Mesendoderm (in vitro differentiated cells): ENCODE measurements around the gene OSBPL3.

Experiments
- DNase-seq: peaks from one replicate; pipeline ENCODE4 v3.0.0; 2013
- H2AK5ac ChIP-seq: 2 replicates; pipeline ENCODE4 v1.6.1; 2013; ENCODE audit warnings: low read length, inconsistent platforms
- H2BK120ac ChIP-seq: 2 replicates; pipeline ENCODE4 v1.6.1; 2013; ENCODE audit warnings: low read depth, mild to moderate bottlenecking, low read length, moderate library complexity, mixed read lengths
- H2BK15ac ChIP-seq: replicated peaks from 2 replicates; pipeline ENCODE4 v1.6.1; 2013; ENCODE audit warnings: low read depth, mild to moderate bottlenecking, moderate library complexity
- H2BK5ac ChIP-seq: 2 replicates; pipeline ENCODE4 v1.6.1; 2013; ENCODE audit warnings: low read length, inconsistent platforms
- H3K18ac ChIP-seq: 2 replicates; pipeline ENCODE4 v1.6.1; 2013; ENCODE audit warnings: mild to moderate bottlenecking, low read length, mixed read lengths
- H3K23ac ChIP-seq: one replicate; pipeline ENCODE4 v1.6.1; 2013; ENCODE audit warnings: low read length
- H3K27ac ChIP-seq: 2 replicates; pipeline ENCODE4 v1.5.1; 2013; ENCODE audit warnings: low read depth, mild to moderate bottlenecking, inconsistent platforms, low read length, moderate library complexity
- H3K27me3 ChIP-seq: 2 replicates; pipeline ENCODE4 v1.6.1; 2013; ENCODE audit warnings: low read length, control low read depth, mild to moderate bottlenecking, inconsistent platforms; ENCODE audit not compliant: insufficient read depth, poor library complexity
- H3K36me3 ChIP-seq: 2 replicates; pipeline ENCODE4 v1.6.1; 2013; ENCODE audit warnings: low read length, inconsistent platforms; ENCODE audit not compliant: control insufficient read depth, insufficient read depth
- H3K4ac ChIP-seq: one replicate; pipeline ENCODE4 v1.6.1; 2013; ENCODE audit warnings: low read depth, mild to moderate bottlenecking, low read length, moderate library complexity
- H3K4me1 ChIP-seq: 2 replicates; pipeline ENCODE4 v1.6.1; 2013; ENCODE audit warnings: low read depth, low read length, inconsistent platforms; ENCODE audit not compliant: control insufficient read depth
- H3K4me2 ChIP-seq: 2 replicates; pipeline ENCODE4 v1.6.1; 2013; ENCODE audit warnings: low read length
- H3K4me3 ChIP-seq: 2 replicates; pipeline ENCODE4 v1.5.1; 2013; ENCODE audit warnings: mild to moderate bottlenecking, low read length
- H3K56ac ChIP-seq: one replicate; pipeline ENCODE4 v1.6.1; 2013; ENCODE audit warnings: low read length
- H3K79me1 ChIP-seq: 2 replicates; pipeline ENCODE4 v1.6.1; 2013; ENCODE audit warnings: low read length, inconsistent platforms
- H3K79me2 ChIP-seq: 2 replicates; pipeline ENCODE4 v1.6.1; 2013; ENCODE audit warnings: mild to moderate bottlenecking, low read length; ENCODE audit not compliant: control insufficient read depth, insufficient read depth
- H3K9ac ChIP-seq: 2 replicates; pipeline ENCODE4 v1.6.1; 2013; ENCODE audit warnings: low read length, inconsistent platforms
- H4K5ac ChIP-seq: one replicate; pipeline ENCODE4 v1.6.1; 2013; ENCODE audit warnings: low read length
- H4K8ac ChIP-seq: one replicate; pipeline ENCODE4 v1.6.1; 2013; ENCODE audit warnings: low read depth, mild to moderate bottlenecking, control low read depth, low read length, moderate library complexity
- WGBS: extraction: QIAGEN DNeasy Blood & Tissue Kit; methylation state at CpG from one replicate; pipeline ENCODE4 v1.1.7; 2013; ENCODE audit warnings: low lambda C conversion rate, missing lambda C conversion rate; ENCODE audit not compliant: insufficient coverage; ENCODE audit errors: extremely low coverage; 5-methylcytosine and 5-hydroxymethylcytosine counted together

The OSBPL3 gene

GRCh38 chr7:24896031-24896501 lies 83.9 kb downstream of the OSBPL3 start:
- H4K8ac ChIP-seq = no peak overlapping the region
- H3K36me3 ChIP-seq = no peaks in the 10 kb centered on the region
- H2BK15ac ChIP-seq = no peak overlapping the region
- no peaks in the 10 kb centered on the region for H3K4me1 ChIP-seq
- H3K4me2 ChIP-seq = no peak overlapping the region
- H3K4me3 ChIP-seq = no peak overlapping the region
- H3K27ac ChIP-seq = no peak overlapping the region
- H3K9ac ChIP-seq = no peak overlapping the region
- H3K79me2 ChIP-seq = no peaks in the 10 kb centered on the region
- H2BK5ac ChIP-seq = no peak overlapping the region
- no peak overlapping the region for H3K18ac ChIP-seq
- no peak for DNase-seq
- H4K5ac ChIP-seq = no peak overlapping the region
- H3K79me1 ChIP-seq = peaks cover 3% of the 10 kb centered on the region
- H2BK120ac ChIP-seq = no peak overlapping the region
- no peak overlapping the region for H3K56ac ChIP-seq
- no peaks in the 10 kb centered on the region for H3K27me3 ChIP-seq
- no CpG with 5 or more reads among the region's 4 CpGs for WGBS
- no peak overlapping the region for H3K23ac ChIP-seq
- H2AK5ac ChIP-seq = no peak overlapping the region
- H3K4ac ChIP-seq = no peak overlapping the region

GRCh38 chr7:24894429-24895221 lies 85.4 kb downstream of the OSBPL3 start:
- Histone ChIP-seq H2AK5ac (no peak overlapping the region), H3K4ac (no peak overlapping the region), H4K5ac (no peak overlapping the region), H3K4me1 (no peaks in the 10 kb centered on the region), H3K79me1 (peaks cover 3% of the 10 kb centered on the region), H2BK120ac (no peak overlapping the region), H3K9ac (no peak overlapping the region), H2BK15ac (no peak overlapping the region), H3K27me3 (no peaks in the 10 kb centered on the region), H3K36me3 (no peaks in the 10 kb centered on the region), H3K27ac (no peak overlapping the region), H3K18ac (no peak overlapping the region), H4K8ac (no peak overlapping the region), H3K23ac (no peak overlapping the region), H3K4me2 (no peak overlapping the region), H3K56ac (no peak overlapping the region), H3K4me3 (no peak overlapping the region), H2BK5ac (no peak overlapping the region), H3K79me2 (no peaks in the 10 kb centered on the region)
- WGBS = no CpG with 5 or more reads among the region's 7 CpGs
- peak; percentile 38 for DNase-seq

GRCh38 chr7:24891311-24891735 lies 88.7 kb downstream of the OSBPL3 start:
- H3K4me1 ChIP-seq = no peaks in the 10 kb centered on the region
- H3K4me2 ChIP-seq = no peak overlapping the region
- H4K8ac ChIP-seq = no peak overlapping the region
- H3K23ac ChIP-seq = no peak overlapping the region
- DNase-seq = no peak
- H3K56ac ChIP-seq = no peak overlapping the region
- no peak overlapping the region for H3K4me3 ChIP-seq
- H2AK5ac ChIP-seq = no peak overlapping the region
- H2BK15ac ChIP-seq = no peak overlapping the region
- peaks cover 3% of the 10 kb centered on the region for H3K79me1 ChIP-seq
- WGBS = no CpG with 5 or more reads among the region's 3 CpGs
- no peak overlapping the region for H2BK5ac ChIP-seq
- H3K27ac ChIP-seq = no peak overlapping the region
- no peaks in the 10 kb centered on the region for H3K36me3 ChIP-seq
- no peak overlapping the region for H3K4ac ChIP-seq
- H3K9ac ChIP-seq = no peak overlapping the region
- no peak overlapping the region for H2BK120ac ChIP-seq
- H3K79me2 ChIP-seq = no peaks in the 10 kb centered on the region
- H3K27me3 ChIP-seq = no peaks in the 10 kb centered on the region
- no peak overlapping the region for H3K18ac ChIP-seq
- no peak overlapping the region for H4K5ac ChIP-seq

- H2BK120ac ChIP-seq = no peak overlapping the region
- WGBS = no CpG with 5 or more reads among the region's 1 CpG
- H3K4me1 ChIP-seq = peaks cover 2% of the 10 kb centered on the region
- no peaks in the 10 kb centered on the region for H3K79me1 ChIP-seq
- no peaks in the 10 kb centered on the region for H3K36me3 ChIP-seq
- H3K4me3 ChIP-seq = no peak overlapping the region
- H3K23ac ChIP-seq = no peak overlapping the region
- no peak overlapping the region for H3K4me2 ChIP-seq
- H3K9ac ChIP-seq = no peak overlapping the region
- no peaks in the 10 kb centered on the region for H3K27me3 ChIP-seq
- H3K79me2 ChIP-seq = no peaks in the 10 kb centered on the region
- no peak overlapping the region for H4K8ac ChIP-seq
- H3K18ac ChIP-seq = no peak overlapping the region
- H2AK5ac ChIP-seq = no peak overlapping the region
- H2BK15ac ChIP-seq = no peak overlapping the region
- H3K56ac ChIP-seq = no peak overlapping the region
- H2BK5ac ChIP-seq = no peak overlapping the region
- no peak overlapping the region for H3K4ac ChIP-seq
- no peak for DNase-seq
- H4K5ac ChIP-seq = no peak overlapping the region
- H3K27ac ChIP-seq = no peak overlapping the region
Observed at GRCh38 chr7:24889611-24890010, 90.4 kb downstream of the OSBPL3 start.

GRCh38 chr7:24888653-24889052 lies 91.3 kb downstream of the OSBPL3 start:
- Histone ChIP-seq H2BK5ac (no peak overlapping the region), H3K79me2 (no peaks in the 10 kb centered on the region), H2BK120ac (no peak overlapping the region), H3K27me3 (no peaks in the 10 kb centered on the region), H3K18ac (no peak overlapping the region), H3K36me3 (no peaks in the 10 kb centered on the region), H3K4ac (no peak overlapping the region), H2AK5ac (no peak overlapping the region), H3K23ac (no peak overlapping the region), H4K8ac (no peak overlapping the region), H4K5ac (no peak overlapping the region), H3K4me1 (peaks cover 2% of the 10 kb centered on the region), H2BK15ac (no peak overlapping the region), H3K4me2 (no peak overlapping the region), H3K56ac (no peak overlapping the region), H3K27ac (no peak overlapping the region), H3K9ac (no peak overlapping the region), H3K4me3 (no peak overlapping the region), H3K79me1 (no peaks in the 10 kb centered on the region)
- DNase-seq = no peak

- DNase-seq = no peak
- no peak overlapping the region for H2BK5ac ChIP-seq
- no peaks in the 10 kb centered on the region for H3K79me1 ChIP-seq
- H3K4me2 ChIP-seq = no peak overlapping the region
- H3K23ac ChIP-seq = no peak overlapping the region
- no peak overlapping the region for H2AK5ac ChIP-seq
- no peak overlapping the region for H3K9ac ChIP-seq
- H2BK120ac ChIP-seq = no peak overlapping the region
- no peak overlapping the region for H4K8ac ChIP-seq
- H3K79me2 ChIP-seq = no peaks in the 10 kb centered on the region
- no peak overlapping the region for H3K56ac ChIP-seq
- no peak overlapping the region for H3K4me3 ChIP-seq
- no peaks in the 10 kb centered on the region for H3K36me3 ChIP-seq
- peaks cover 2% of the 10 kb centered on the region for H3K4me1 ChIP-seq
- no peak overlapping the region for H3K4ac ChIP-seq
- H3K27ac ChIP-seq = no peak overlapping the region
- WGBS = no CpG with 5 or more reads among the region's 1 CpG
- no peaks in the 10 kb centered on the region for H3K27me3 ChIP-seq
- no peak overlapping the region for H3K18ac ChIP-seq
- no peak overlapping the region for H4K5ac ChIP-seq
- H2BK15ac ChIP-seq = no peak overlapping the region
Observed at GRCh38 chr7:24885716-24886115, 94.3 kb downstream of the OSBPL3 start.
